Heart left ventricle (tissue), 13 donors: Measurements from ENCODE around the gene MACC1.

ENCODE experiments used
- CTCF ChIP-seq, 12 donors: fragments of 200-600 bp; sonication (generic) in 4 of 12; IDR thresholded peaks; one replicate each; pipeline versions ENCODE4 v1.5.0 to v1.8.0; 2018 to 2022; ENCODE audit warnings: antibody characterized with exemption in 12 of 12, mild to moderate bottlenecking in 5 of 12
- POLR2A ChIP-seq, 2 donors: fragments of 450-650 bp; IDR thresholded peaks; one replicate each; pipeline ENCODE4 v1.6.1; 2017; ENCODE audit warnings: antibody characterized with exemption in 2 of 2, mild to moderate bottlenecking in 2 of 2, moderate library complexity in 2 of 2
- donor health status: ischemic (EF 13 %, LVEDD 7.1; RV severe dilation, severe dysfunction).
- donor health status: DM: no; HTN: yes; CAD: no.
- donor health status: DM: no; HTN: no; CAD: no.
- donor health status: ischemic (EF 25% LVEDD 6.9; RV normal size, moderate dysfunction).
- donor health status: ischemic (EF 25% LVEDD 5.7; RV mildly dilated, moderate dysfunction).
- donor health status: ischemic (EF 35%, LVEDD 5.7; RV mildly dilated, moderate dysfunction).
- donor health status: nonischemic (EF 11% LVEDD 7.7; RV severe dilation, severe dysfunction).
- donor health status: DM: yes; HTN: yes; CAD: no.
- donor health status: PGD.
- donor health status: ischemic (EF 29% LVEDD 5.4; RV normal size, mild dysfunction).
- donor health status: nonischemic (EF 23%, LVEDD 6.1; RV moderate dilation, normal function).

GRCh38 chr7:20219446-20220292 lies 2.5 kb upstream of the MACC1 start:
- no peak for TF ChIP-seq CTCF (IDR thresholded peaks at IDR 0.05)
- TF ChIP-seq POLR2A (IDR thresholded peaks at IDR 0.05), result no peak
